22Rv1 (cell line): ENCODE results near the gene NEB.

ENCODE experiments used
- H3K27ac ChIP-seq: fragments of 450-650 bp; 2 replicates; pipeline ENCODE4 v1.5.1; 2017
- CTCF ChIP-seq: fragments of 450-650 bp; IDR thresholded peaks from 2 replicates; pipeline ENCODE4 v1.5.1; 2017; ENCODE audit warnings: mild to moderate bottlenecking
- ZFX ChIP-seq: fragments of 450-650 bp; IDR thresholded peaks from 2 replicates; pipeline ENCODE4 v1.6.1; 2017; ENCODE audit warnings: antibody characterized with exemption, borderline replicate concordance

The NEB gene

GRCh38 chr2:151624271-151624670 lies 110.0 kb downstream of the NEB start:
- TF ChIP-seq ZFX (no peak), CTCF (no peak)
- H3K27ac ChIP-seq: no peak overlapping the region

GRCh38 chr2:151623631-151624030 lies 110.6 kb downstream of the NEB start:
- no peak overlapping the region for H3K27ac ChIP-seq
- TF ChIP-seq ZFX: no peak

GRCh38 chr2:151620761-151621160 lies 113.5 kb downstream of the NEB start:
- no peak overlapping the region for H3K27ac ChIP-seq
- TF ChIP-seq CTCF (no peak), ZFX (no peak)

- TF ChIP-seq CTCF (no peak), ZFX (no peak)
- no peak overlapping the region for H3K27ac ChIP-seq
These were observed 114.8 kb downstream of the NEB start for GRCh38 chr2:151619337-151619989.

GRCh38 chr2:151616760-151617339 lies 117.4 kb downstream of the NEB start:
- no peak for TF ChIP-seq ZFX
- TF ChIP-seq CTCF: no peak
- H3K27ac ChIP-seq: no peak overlapping the region

GRCh38 chr2:151614606-151615306 lies 119.5 kb downstream of the NEB start:
- no peak for TF ChIP-seq ZFX
- TF ChIP-seq CTCF: no peak
- no peak overlapping the region for H3K27ac ChIP-seq

- TF ChIP-seq CTCF: no peak
- no peak for TF ChIP-seq ZFX
- no peak overlapping the region for H3K27ac ChIP-seq
These were observed 120.1 kb downstream of the NEB start for GRCh38 chr2:151614159-151614558.

- TF ChIP-seq CTCF: no peak
- TF ChIP-seq ZFX: no peak
- no peak overlapping the region for H3K27ac ChIP-seq
These were observed 122.9 kb downstream of the NEB start for GRCh38 chr2:151611351-151611750.
